K562 (cell line): ENCODE results near the gene MYOC. TPM values are rescaled to one million over a fixed set of nuclear protein-coding genes. Genes with fewer than 3 reads are reported as not detected.

Source experiments
- ATAC-seq: fragments of 200-7000 bp; cut with Tn5 transposase; 3 replicates; pipeline ENCODE4 v1.9.1; 2020; ENCODE audit warnings: moderate library complexity
- BruUV-seq: library from RNA; stranded (reverse); fragments of 400-500 nt; replicated peaks from 2 replicates; lab custom pipeline; 2021; lab: Mats Ljungman, UMichigan
- CTCF ChIA-PET: fragments of 300-600 bp; formaldehyde crosslinking; extraction: SDS; loops from one replicate; lab custom pipeline; 2021; ENCODE audit warnings: low intra/inter-chr PET ratio; lab: Yijun Ruan, JAX
- POLR2A ChIA-PET: fragments of 300-600, 350-650 bp; sonication (Branson Sonifier 250); formaldehyde crosslinking; extraction: SDS; loops from one replicate; lab custom pipeline; 2021; ENCODE audit warnings: antibody characterized with exemption, inconsistent platforms; lab: Yijun Ruan, JAX
- DNase-seq, 4 experiments: peaks; one replicate each; pipeline versions ENCODE4 v3.0.0 to v3.0.0-alpha.2; 2011 to 2018; ENCODE audit warnings: low spot score in 3 of 4, mixed read lengths in 3 of 4; ENCODE audit errors: extremely low read depth in 1 of 4
- FAIRE-seq: peaks from 2 replicates; lab custom pipeline; 2011; peaks lifted over from hg19 to GRCh38; lab: Jason Lieb, UNC
- H2AFZ ChIP-seq: 2 replicates; pipeline ENCODE4 v1.6.0; 2011; ENCODE audit warnings: low read depth, low read length, control low read depth, inconsistent platforms
- H3K27ac ChIP-seq: fragments of 200-600 bp; 3 replicates; pipeline ENCODE4 v1.8.0; 2011; ENCODE audit warnings: low read depth, mild to moderate bottlenecking, control low read depth, inconsistent platforms, low read length, moderate library complexity, mixed read lengths; ENCODE audit errors: extremely low read depth
- H3K27me3 ChIP-seq, 2 experiments: fragments of 300-600 bp in 1 of 2; 2 replicates in 1 of 2; 3 replicates in 1 of 2; pipeline versions ENCODE4 v1.6.0 to v1.8.0; 2011; ENCODE audit warnings: inconsistent platforms in 2 of 2, low read length in 2 of 2, mild to moderate bottlenecking in 1 of 2, mixed read lengths in 1 of 2, moderate library complexity in 1 of 2; ENCODE audit not compliant: control insufficient read depth in 2 of 2, insufficient read depth in 2 of 2
- H3K36me3 ChIP-seq: fragments of 300-600 bp; 3 replicates; pipeline ENCODE4 v1.8.0; 2011; ENCODE audit warnings: mild to moderate bottlenecking, low read length, inconsistent platforms; ENCODE audit not compliant: control insufficient read depth, insufficient read depth
- H3K4me1 ChIP-seq, 2 experiments: fragments of 200-600 bp in 1 of 2; replicated peaks in 1 of 2; 2 replicates in 1 of 2; 3 replicates in 1 of 2; pipeline versions ENCODE4 v1.5.1 to v1.8.0; 2011; ENCODE audit warnings: inconsistent platforms in 2 of 2, low read length in 2 of 2, mild to moderate bottlenecking in 1 of 2, mixed read lengths in 1 of 2, moderate library complexity in 1 of 2; ENCODE audit not compliant: control insufficient read depth in 2 of 2, insufficient read depth in 2 of 2
- H3K4me2 ChIP-seq: 2 replicates; pipeline ENCODE4 v1.6.1; 2011; ENCODE audit warnings: low read length, control low read depth, inconsistent platforms, mixed read lengths; ENCODE audit not compliant: insufficient read depth
- H3K4me3 ChIP-seq: fragments of 200-600 bp; sonication (generic), shearing (Covaris generic); 2 replicates; pipeline ENCODE4 v1.5.1; 2016; ENCODE audit warnings: control low read depth, inconsistent platforms
- H3K79me2 ChIP-seq: fragments of 200-600 bp; 3 replicates; pipeline ENCODE4 v1.8.0; 2011; ENCODE audit warnings: low read length, inconsistent platforms; ENCODE audit not compliant: control insufficient read depth, insufficient read depth
- H3K9ac ChIP-seq, 2 experiments: 2 replicates each; pipeline versions ENCODE4 v1.6.0 to v1.6.1; 2011; ENCODE audit warnings: low read depth in 2 of 2, low read length in 2 of 2, control low read depth in 1 of 2, inconsistent platforms in 1 of 2, mild to moderate bottlenecking in 1 of 2, mixed read lengths in 1 of 2; ENCODE audit not compliant: insufficient read depth in 1 of 2
- H3K9me1 ChIP-seq: one replicate; pipeline ENCODE4 v1.6.0; 2011; ENCODE audit warnings: inconsistent platforms, mild to moderate bottlenecking, low read length, moderate library complexity; ENCODE audit not compliant: control insufficient read depth, insufficient read depth
- H3K9me3 ChIP-seq: replicated peaks from 2 replicates; pipeline ENCODE4 v1.5.1; 2011; ENCODE audit warnings: low read depth, low read length, inconsistent platforms; ENCODE audit not compliant: control insufficient read depth, insufficient read depth
- H4K20me1 ChIP-seq: replicated peaks from 2 replicates; pipeline ENCODE4 v1.6.1; 2011; ENCODE audit warnings: low read length, inconsistent platforms, mixed read lengths; ENCODE audit not compliant: control insufficient read depth, insufficient read depth
- AFF1 ChIP-seq, 2 experiments: fragments of 450-650 bp; IDR thresholded peaks; 2 replicates each; pipeline ENCODE4 v1.6.1; 2018; ENCODE audit warnings: mild to moderate bottlenecking in 2 of 2, low read depth in 1 of 2; ENCODE audit not compliant: partially characterized antibody in 2 of 2
- CGGBP1 ChIP-seq: fragments of 250-450 bp; sonication (Bioruptor Pico); IDR thresholded peaks from 2 replicates; pipeline ENCODE4 v1.9.0; 2021; ENCODE audit warnings: mild to moderate bottlenecking
- CREBBP ChIP-seq: IDR thresholded peaks from one replicate; pipeline ENCODE4 v1.6.1; 2012; ENCODE audit warnings: low read depth, mild to moderate bottlenecking, control low read depth, inconsistent platforms, low read length
- GABPB1 ChIP-seq: sonication (generic); formaldehyde crosslinking; IDR thresholded peaks from 2 replicates; pipeline ENCODE4 v1.8.0; 2022; ENCODE audit warnings: mild to moderate bottlenecking, missing genetic modification reagents
- GTF2B ChIP-seq: IDR thresholded peaks from 2 replicates; pipeline ENCODE4 v1.6.1; 2011; ENCODE audit not compliant: insufficient read length; ENCODE audit errors: extremely low read depth
- HDAC3 ChIP-seq: fragments of 450-650 bp; IDR thresholded peaks from 2 replicates; pipeline ENCODE4 v1.6.1; 2018; ENCODE audit warnings: borderline replicate concordance, mild to moderate bottlenecking, moderate library complexity; ENCODE audit not compliant: partially characterized antibody
- HMG20B ChIP-seq: fragments of 250-450 bp; sonication (Bioruptor Pico); IDR thresholded peaks from 2 replicates; pipeline ENCODE4 v1.5.0; 2021; ENCODE audit warnings: mild to moderate bottlenecking
- MCM5 ChIP-seq: fragments of 450-650 bp; IDR thresholded peaks from 2 replicates; pipeline ENCODE4 v1.6.1; 2016; ENCODE audit warnings: low read depth
- MXD1 ChIP-seq: fragments of 250-450 bp; sonication (Bioruptor Pico); IDR thresholded peaks from 2 replicates; pipeline ENCODE4 v1.8.0; 2021; ENCODE audit warnings: borderline replicate concordance, mild to moderate bottlenecking, moderate library complexity; ENCODE audit not compliant: poor library complexity, severe bottlenecking
- NCOR1 ChIP-seq: fragments of 450-650 bp; IDR thresholded peaks from 2 replicates; pipeline ENCODE4 v1.6.1; 2016; ENCODE audit warnings: mild to moderate bottlenecking, moderate library complexity
- SMAD1 ChIP-seq: fragments of 150-350 bp; IDR thresholded peaks from 2 replicates; pipeline ENCODE4 v1.6.1; 2014; ENCODE audit warnings: low read length, low read depth; ENCODE audit not compliant: partially characterized antibody
- ZFP36 ChIP-seq: fragments of 150-350 bp; IDR thresholded peaks from 2 replicates; pipeline ENCODE4 v1.6.1; 2018; ENCODE audit warnings: low read length, low read depth; ENCODE audit not compliant: partially characterized antibody
- ZNF639 ChIP-seq, 2 experiments: fragments of 200-800 bp in 1 of 2; sonication (Bioruptor generic) in 1 of 2; sonication (generic) in 1 of 2; formaldehyde crosslinking in 1 of 2; IDR thresholded peaks in 1 of 2; conservative IDR thresholded peaks in 1 of 2; 2 replicates each; pipeline versions ENCODE4 v1.5.0 to v1.6.1; 2016 to 2020; ENCODE audit warnings: missing compliant biosample characterization in 1 of 2, missing genetic modification characterization in 1 of 2, missing genetic modification reagents in 1 of 2
- ZNF655 ChIP-seq: fragments of 250-450 bp; sonication (Bioruptor Pico); IDR thresholded peaks from 2 replicates; pipeline ENCODE4 v1.5.0; 2021
- WGBS: fragments of 100-300 bp; shearing (Covaris generic); methylation state at CpG from one replicate; pipeline ENCODE4 v1.1.6; 2016; ENCODE audit warnings: low coverage, mixed read lengths; ENCODE audit not compliant: insufficient coverage; ENCODE audit errors: missing lambda C conversion rate; 5-methylcytosine and 5-hydroxymethylcytosine counted together
- in situ Hi-C: fragments of 300-500 bp; cut with MboI; formaldehyde crosslinking; loops from 4 replicates; pipeline ENCODE4 v1.15.0; 2018; ENCODE audit warnings: inconsistent platforms, mixed read lengths
- intact Hi-C: fragments of 100-400 bp; cut with micrococcal nuclease; formaldehyde crosslinking; loops from 2 replicates; pipeline ENCODE4 v1.14.2; 2022
- polyA plus RNA-seq, 8 experiments: library from polyadenylated mRNA; depleted of rRNA in 4 of 8; stranded (reverse) in 5 of 8; unstranded in 3 of 8; fragments of >200 nt; fragmentation: Nextera tagmentation in 2 of 8; fragmentation: Illumina TruSeq in 1 of 8; extraction: Ambion mirVana in 2 of 8; extraction: Trizol in 1 of 8; gene quantifications; 2 replicates each; pipeline versions ENCODE4 v1.2.1 to v1.2.3, GENCODE V29; 2011 to 2014; ENCODE audit warnings: inconsistent platforms in 1 of 8, missing spikeins in 1 of 8
- total RNA-seq, 7 experiments: library from RNA; depleted of rRNA in 6 of 7; stranded (reverse); fragments of >200 nt in 6 of 7; fragmentation: Illumina TruSeq in 2 of 7; extraction: Trizol in 2 of 7; gene quantifications; 2 replicates each; pipeline versions ENCODE4 v1.2.1 to v1.2.3, GENCODE V29; 2011 to 2021; ENCODE audit warnings: low replicate concordance in 1 of 7

MYOC gene
- total and polyA plus RNA-seq, 9 of the 15 experiments (the other 6 are each of a cell fraction or from before 2014, with no cell fraction given): not detected

GRCh38 chr1:171585715-171586114, 66.8 kb downstream of the MYOC start:
- Histone ChIP-seq H3K4me1 (no peaks in the 10 kb centered on the region), H3K4me3 (no peak overlapping the region), H3K9ac (no peak overlapping the region), H2AFZ (no peak overlapping the region), H3K4me2 (no peak overlapping the region), H3K36me3 (peaks cover 89% of the 10 kb centered on the region), H4K20me1 (no peaks in the 10 kb centered on the region), H3K9me1 (no peaks in the 10 kb centered on the region), H3K27me3 (no peaks in the 10 kb centered on the region), H3K79me2 (no peaks in the 10 kb centered on the region), H3K27ac (no peak overlapping the region), H3K9me3 (no peaks in the 10 kb centered on the region)
- DNase-seq (no peak), ATAC-seq (no peak), FAIRE-seq (no peak)
- ChIA-PET CTCF (no interaction called here), POLR2A (interaction anchor here (1.6 kb wide), 1 partner anchor 12 kb away, joined by 3 read pairs; no protein-coding TSS in a partner anchor)
- WGBS: 98% methylated on average over 8 of the region's 9 CpGs
- in situ Hi-C loops (no loop called here), intact Hi-C loops (no loop called here)
- no TSS peak for BruUV-seq
- no peak for TF ChIP-seq ZNF655 (CRISPR knock-in tag)
- no peak for TF ChIP-seq MXD1 (CRISPR knock-in tag)
- no peak for TF ChIP-seq MCM5
- TF ChIP-seq CGGBP1 (CRISPR knock-in tag): no peak
- TF ChIP-seq NCOR1: no peak
- no peak for TF ChIP-seq HDAC3
- TF ChIP-seq SMAD1: no peak
- TF ChIP-seq HMG20B: no peak
- TF ChIP-seq GTF2B: no peak
- no peak for TF ChIP-seq AFF1 (IDR thresholded peaks at IDR 0.05; ENCODE audit: low read depth in 1 of 2, partially characterized antibody in 2 of 2)
- no peak for TF ChIP-seq ZNF639 (CRISPR knock-in tag; conservative IDR thresholded peaks at IDR 0.05 in 1 of 2, IDR thresholded peaks at IDR 0.05 in 1 of 2)
- no peak for TF ChIP-seq CREBBP
- TF ChIP-seq ZFP36: no peak
- no peak for TF ChIP-seq GABPB1
